Raji (cell line): ENCODE results near the gene OSBP2.

Source experiments
- POLR2A ChIP-seq: IDR thresholded peaks from 2 replicates; pipeline ENCODE4 v1.6.1; 2011; ENCODE audit warnings: low read depth, low read length, control low read depth; ENCODE audit not compliant: insufficient read depth

OSBP2 gene

GRCh38 chr22:30702856-30703255 is 8.2 kb downstream of the OSBP2 start:
- TF ChIP-seq POLR2A: no peak

- no peak for TF ChIP-seq POLR2A
Measured at GRCh38 chr22:30704978-30705377, 10.3 kb downstream of the OSBP2 start.

GRCh38 chr22:30705710-30706651 is 11.3 kb downstream of the OSBP2 start:
- no peak for TF ChIP-seq POLR2A

- TF ChIP-seq POLR2A: no peak
Measured at GRCh38 chr22:30712094-30712493, 17.4 kb downstream of the OSBP2 start.

- no peak for TF ChIP-seq POLR2A
Measured at GRCh38 chr22:30714062-30714461, 19.4 kb downstream of the OSBP2 start.

GRCh38 chr22:30717331-30717921 is 22.8 kb downstream of the OSBP2 start:
- no peak for TF ChIP-seq POLR2A

GRCh38 chr22:30717952-30718351 is 23.3 kb downstream of the OSBP2 start:
- TF ChIP-seq POLR2A: no peak

GRCh38 chr22:30718491-30718890 is 23.8 kb downstream of the OSBP2 start:
- TF ChIP-seq POLR2A: no peak

- no peak for TF ChIP-seq POLR2A
Measured at GRCh38 chr22:30718938-30719337, 24.3 kb downstream of the OSBP2 start.

GRCh38 chr22:30720263-30720837 is 25.7 kb downstream of the OSBP2 start:
- no peak for TF ChIP-seq POLR2A

GRCh38 chr22:30721741-30722140 is 27.1 kb downstream of the OSBP2 start:
- no peak for TF ChIP-seq POLR2A

- no peak for TF ChIP-seq POLR2A
Measured at GRCh38 chr22:30728826-30729225, 34.2 kb downstream of the OSBP2 start.

GRCh38 chr22:30731658-30732057 is 37.0 kb downstream of the OSBP2 start:
- no peak for TF ChIP-seq POLR2A

GRCh38 chr22:30732426-30732825 is 37.8 kb downstream of the OSBP2 start:
- no peak for TF ChIP-seq POLR2A

GRCh38 chr22:30733181-30733631 is 38.5 kb downstream of the OSBP2 start:
- TF ChIP-seq POLR2A: no peak
